Mammary epithelial cell (primary cell): Measurements from ENCODE around the gene SPACA7.

Source experiments
- EZH2 ChIP-seq: IDR thresholded peaks from 2 replicates; pipeline ENCODE4 v1.6.1; 2012; ENCODE audit warnings: low read length, inconsistent platforms, borderline replicate concordance
- TF ChIP-seq, protein P1 (sequence below), 2 donors: IDR thresholded peaks in 1 of 2; conservative IDR thresholded peaks in 1 of 2; 2 replicates each; pipeline ENCODE4 v1.5.1; 2011 to 2012; ENCODE audit warnings: inconsistent platforms in 2 of 2, low read length in 2 of 2, mild to moderate bottlenecking in 2 of 2, control low read depth in 1 of 2, low read depth in 1 of 2; ENCODE audit not compliant: insufficient read depth in 1 of 2; ENCODE audit errors: extremely low read depth in 1 of 2

DNA sequence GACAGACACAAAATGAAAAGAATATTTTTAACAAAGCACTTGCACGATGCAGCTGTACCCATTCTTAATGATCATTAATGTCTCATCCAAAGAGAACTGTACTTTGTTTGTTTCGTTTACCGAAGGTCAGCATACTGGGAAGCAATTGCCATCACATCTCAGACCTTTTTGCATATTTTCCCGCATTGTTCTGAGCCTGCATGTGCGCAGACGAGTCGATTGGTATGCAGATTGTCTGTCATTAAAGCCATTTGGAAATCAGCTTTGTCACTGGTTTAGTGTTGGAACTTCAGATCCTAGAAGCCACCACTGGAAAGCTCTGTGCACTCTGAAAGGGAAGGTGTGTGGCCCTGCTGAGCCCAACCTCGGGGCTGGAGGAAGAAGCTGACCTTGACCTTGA is 15.6 kb downstream of the SPACA7 start:
- TF ChIP-seq, protein P1, sequence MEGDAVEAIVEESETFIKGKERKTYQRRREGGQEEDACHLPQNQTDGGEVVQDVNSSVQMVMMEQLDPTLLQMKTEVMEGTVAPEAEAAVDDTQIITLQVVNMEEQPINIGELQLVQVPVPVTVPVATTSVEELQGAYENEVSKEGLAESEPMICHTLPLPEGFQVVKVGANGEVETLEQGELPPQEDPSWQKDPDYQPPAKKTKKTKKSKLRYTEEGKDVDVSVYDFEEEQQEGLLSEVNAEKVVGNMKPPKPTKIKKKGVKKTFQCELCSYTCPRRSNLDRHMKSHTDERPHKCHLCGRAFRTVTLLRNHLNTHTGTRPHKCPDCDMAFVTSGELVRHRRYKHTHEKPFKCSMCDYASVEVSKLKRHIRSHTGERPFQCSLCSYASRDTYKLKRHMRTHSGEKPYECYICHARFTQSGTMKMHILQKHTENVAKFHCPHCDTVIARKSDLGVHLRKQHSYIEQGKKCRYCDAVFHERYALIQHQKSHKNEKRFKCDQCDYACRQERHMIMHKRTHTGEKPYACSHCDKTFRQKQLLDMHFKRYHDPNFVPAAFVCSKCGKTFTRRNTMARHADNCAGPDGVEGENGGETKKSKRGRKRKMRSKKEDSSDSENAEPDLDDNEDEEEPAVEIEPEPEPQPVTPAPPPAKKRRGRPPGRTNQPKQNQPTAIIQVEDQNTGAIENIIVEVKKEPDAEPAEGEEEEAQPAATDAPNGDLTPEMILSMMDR (conservative IDR thresholded peaks at IDR 0.05 in 1 of 2, IDR thresholded peaks at IDR 0.05 in 1 of 2; ENCODE audit: extremely low read depth in 1 of 2, insufficient read depth in 1 of 2, low read depth in 1 of 2, low read length in 2 of 2): no peak
- TF ChIP-seq EZH2: no peak
